ENCODE data around the gene SERPINB1. TPM values are rescaled to one million over a fixed set of nuclear protein-coding genes. Genes with fewer than 3 reads are reported as not detected.

Gene SERPINB1
- total and polyA plus RNA-seq, 10 of the 15 experiments (the other 5 are each of a cell fraction or from before 2014, with no cell fraction given), result 0.45 to 2.4 (median 0.83) TPM

GRCh38 chr6:2843138-2843740 is 1.6 kb upstream of the SERPINB1 start:
- Histone ChIP-seq H3K9ac (ENCODE audit: control insufficient read depth, insufficient read depth, low read length) (no peak overlapping the region), H3K4me1 (ENCODE audit: control insufficient read depth, insufficient read depth, low read length) (peaks cover 9% of the 10 kb centered on the region), H3K4me2 (ENCODE audit: control insufficient read depth, insufficient read depth) (no peak overlapping the region), H3K4me3 (no peak overlapping the region), H3K27me3 (replicated peaks in 1 of 2; ENCODE audit: control insufficient read depth in 2 of 2, insufficient read depth in 2 of 2, low read length in 1 of 2) (peaks cover 0 to 5% of the 10 kb centered on the region in 2 experiments; a peak in 3 of 4 replicates), H3K9me3 (replicated peaks; ENCODE audit: control insufficient read depth, insufficient read depth, low read length) (peaks cover 2% of the 10 kb centered on the region; the same call in 2 of the 3 replicates), H2AFZ (ENCODE audit: control insufficient read depth, low read depth, low read length) (no peak overlapping the region), H3K36me3 (ENCODE audit: control insufficient read depth in 2 of 2, insufficient read depth in 2 of 2, low read length in 1 of 2) (no peaks in the 10 kb centered on the region), H3K27ac (ENCODE audit: control insufficient read depth, insufficient read depth) (no peak overlapping the region), H4K20me1 (ENCODE audit: control insufficient read depth, insufficient read depth) (no peaks in the 10 kb centered on the region), H3K79me2 (ENCODE audit: control insufficient read depth, insufficient read depth, low read length) (no peaks in the 10 kb centered on the region)
- ATAC-seq (no peak), DNase-seq (ENCODE audit: low read depth, low spot score) (no peak), FAIRE-seq (no peak)
- CTCF ChIA-PET, result interaction anchor here (1.2 to 6.8 kb wide), 10 partner anchors 23 to 146 kb away, joined by 3 to 193 read pairs (median 13); no protein-coding TSS in a partner anchor
- BruUV-seq (replicated peaks), result no TSS peak
- RAD21 ChIA-PET (ENCODE audit: unreplicated experiment), result interaction anchor here (0.6 to 8.3 kb wide), 3 partner anchors 48 to 89 kb away, joined by 3 to 129 read pairs (median 6); no protein-coding TSS in a partner anchor
- whole genome bisulfite sequencing (ENCODE audit: insufficient coverage, insufficient replicate concordance, low lambda C conversion rate, missing lambda C conversion rate), result 4% methylated on average over 2 of the region's 2 CpGs
- POLR2A ChIA-PET, result no interaction called here
- in situ Hi-C loops (cut with MboI) (loop anchor here (5.0 to 10.0 kb wide), 3 partner anchors 72 to 212 kb away; no protein-coding TSS in a partner anchor), intact Hi-C loops (cut with micrococcal nuclease; ENCODE audit: unreplicated experiment) (loop anchor here (10.0 kb wide), 1 partner anchor 212 kb away; no protein-coding TSS in a partner anchor)
- TF ChIP-seq SREBF1 (IDR thresholded peaks at IDR 0.05; ENCODE audit: low read length) (no peak), ZNF217 (IDR thresholded peaks at IDR 0.05) (no peak), GATAD2B (conservative IDR thresholded peaks at IDR 0.05; ENCODE audit: low read depth) (no peak), NFYA (IDR thresholded peaks at IDR 0.05; ENCODE audit: borderline replicate concordance, low read depth, low read length) (no peak), RAD51 (IDR thresholded peaks at IDR 0.05) (no peak), PRDM15 (CRISPR knock-in tag; IDR thresholded peaks at IDR 0.05) (no peak), SIX5 (IDR thresholded peaks at IDR 0.05; ENCODE audit: low read depth, low read length, severe bottlenecking) (no peak), MTA3 (IDR thresholded peaks at IDR 0.05; ENCODE audit: borderline replicate concordance, low read length) (no peak), SUZ12 (IDR thresholded peaks at IDR 0.05; ENCODE audit: unreplicated experiment) (no peak), IKZF2 (IDR thresholded peaks at IDR 0.05) (no peak), MYC (IDR thresholded peaks at IDR 0.05; ENCODE audit: insufficient read depth, insufficient read length, insufficient replicate concordance, low read length, severe bottlenecking) (no peak)
- SMC1A ChIA-PET (ENCODE audit: uncharacterized antibody, unreplicated experiment), result interaction anchor here (0.9 to 3.0 kb wide), 5 partner anchors 52 to 158 kb away, joined by 3 to 7 read pairs (median 3); no protein-coding TSS in a partner anchor
